GM12878 (cell line): ENCODE measurements around the gene TDO2. TPM values are rescaled to one million over a fixed set of nuclear protein-coding genes. Genes with fewer than 3 reads are reported as not detected.

ENCODE experiments used
- ATAC-seq: fragments of 200-7000 bp; cut with Tn5 transposase; 3 replicates; pipeline ENCODE4 v1.9.1; 2020; ENCODE audit warnings: mild to moderate bottlenecking, moderate library complexity
- BruUV-seq: library from RNA; stranded (reverse); fragments of 400-500 nt; replicated peaks from 2 replicates; lab custom pipeline; 2021; lab: Mats Ljungman, UMichigan
- CTCF ChIA-PET: fragments of 300-600 bp; sonication (Branson Sonifier 250); formaldehyde crosslinking; extraction: SDS; loops from one replicate; lab custom pipeline; 2021; ENCODE audit warnings: inconsistent platforms; lab: Yijun Ruan, JAX
- POLR2A ChIA-PET: fragments of 350-600 bp; formaldehyde crosslinking; extraction: SDS; loops from one replicate; lab custom pipeline; 2021; ENCODE audit warnings: inconsistent platforms; lab: Charles Lee
- RAD21 ChIA-PET: fragments of 300-600 bp; sonication (Branson Sonifier 250); formaldehyde crosslinking; loops from one replicate; lab custom pipeline; 2023; ENCODE audit warnings: antibody characterized with exemption; ENCODE audit not compliant: unreplicated experiment; lab: Charles Lee
- SMC1A ChIA-PET: fragments of 300-600 bp; sonication (Branson Sonifier 250); formaldehyde crosslinking; loops from one replicate; lab custom pipeline; 2023; ENCODE audit not compliant: unreplicated experiment, uncharacterized antibody; lab: Charles Lee
- DNase-seq: peaks from one replicate; pipeline ENCODE4 v3.0.0-alpha.2; 2011; ENCODE audit warnings: low read depth, low spot score
- FAIRE-seq: peaks from 3 replicates; lab custom pipeline; 2011; peaks lifted over from hg19 to GRCh38; lab: Jason Lieb, UNC
- H2AFZ ChIP-seq: 2 replicates; pipeline ENCODE4 v1.6.0; 2011; ENCODE audit warnings: low read depth, low read length, control low read depth; ENCODE audit not compliant: control insufficient read depth
- H3K27ac ChIP-seq: 2 replicates; pipeline ENCODE4 v1.5.1; 2011; ENCODE audit warnings: control low read depth; ENCODE audit not compliant: control insufficient read depth, insufficient read depth
- H3K27me3 ChIP-seq, 2 experiments: replicated peaks in 1 of 2; 2 replicates each; pipeline versions ENCODE4 v1.6.0 to v1.6.1; 2011; ENCODE audit warnings: low read length in 1 of 2; ENCODE audit not compliant: control insufficient read depth in 2 of 2, insufficient read depth in 2 of 2
- H3K36me3 ChIP-seq, 2 experiments: 2 replicates each; pipeline ENCODE4 v1.5.1; 2011; ENCODE audit warnings: low read length in 1 of 2; ENCODE audit not compliant: control insufficient read depth in 2 of 2, insufficient read depth in 2 of 2
- H3K4me1 ChIP-seq: 2 replicates; pipeline ENCODE4 v1.6.1; 2011; ENCODE audit warnings: mild to moderate bottlenecking, low read length, moderate library complexity, mixed read lengths; ENCODE audit not compliant: control insufficient read depth, insufficient read depth
- H3K4me2 ChIP-seq: 2 replicates; pipeline ENCODE4 v1.6.0; 2011; ENCODE audit warnings: control low read depth; ENCODE audit not compliant: control insufficient read depth, insufficient read depth
- H3K4me3 ChIP-seq: fragments of 200-600 bp; sonication (generic); 2 replicates; pipeline ENCODE4 v1.5.1; 2016
- H3K79me2 ChIP-seq: 2 replicates; pipeline ENCODE4 v1.6.0; 2011; ENCODE audit warnings: low read length; ENCODE audit not compliant: control insufficient read depth, insufficient read depth
- H3K9ac ChIP-seq: 2 replicates; pipeline ENCODE4 v1.8.0; 2011; ENCODE audit warnings: low read length, control low read depth, mixed read lengths; ENCODE audit not compliant: control insufficient read depth, insufficient read depth
- H3K9me3 ChIP-seq: replicated peaks from 3 replicates; pipeline ENCODE4 v1.5.1; 2011; ENCODE audit warnings: mild to moderate bottlenecking, low read length; ENCODE audit not compliant: control insufficient read depth, insufficient read depth
- H4K20me1 ChIP-seq: 2 replicates; pipeline ENCODE4 v1.6.0; 2011; ENCODE audit not compliant: control insufficient read depth, insufficient read depth
- ETV6 ChIP-seq, 2 experiments: fragments of 450-650 bp in 1 of 2; IDR thresholded peaks in 1 of 2; conservative IDR thresholded peaks in 1 of 2; 2 replicates each; pipeline ENCODE4 v1.6.1; 2014; ENCODE audit warnings: antibody characterized with exemption in 1 of 2, borderline replicate concordance in 1 of 2, low read depth in 1 of 2, mild to moderate bottlenecking in 1 of 2, moderate library complexity in 1 of 2
- EZH2 ChIP-seq: IDR thresholded peaks from 2 replicates; pipeline ENCODE4 v1.6.1; 2012; ENCODE audit warnings: low read depth, mild to moderate bottlenecking, control low read depth, inconsistent platforms, low read length, borderline replicate concordance; ENCODE audit not compliant: control insufficient read depth
- FOXM1 ChIP-seq: IDR thresholded peaks from 2 replicates; pipeline ENCODE4 v1.6.1; 2012; ENCODE audit warnings: low read depth, mild to moderate bottlenecking, inconsistent platforms, low read length, moderate library complexity
- NR2F1 ChIP-seq: fragments of 450-650 bp; conservative IDR thresholded peaks from 2 replicates; pipeline ENCODE4 v1.6.1; 2017; ENCODE audit warnings: mild to moderate bottlenecking
- USF1 ChIP-seq: IDR thresholded peaks from 2 replicates; pipeline ENCODE4 v1.6.1; 2011; ENCODE audit warnings: borderline replicate concordance, low read depth, mild to moderate bottlenecking, moderate library complexity, mixed read lengths, low read length; ENCODE audit not compliant: insufficient read depth; ENCODE audit errors: extremely low read length
- WGBS: methylation state at CpG from one replicate; pipeline ENCODE4 v1.1.6; 2016; ENCODE audit warnings: low lambda C conversion rate; ENCODE audit not compliant: insufficient replicate concordance, insufficient coverage; ENCODE audit errors: missing lambda C conversion rate; 5-methylcytosine and 5-hydroxymethylcytosine counted together
- in situ Hi-C: fragments of 300-500 bp; cut with MboI; formaldehyde crosslinking; loops from 9 replicates; pipeline ENCODE4 v1.14.3; 2018; ENCODE audit warnings: mixed read lengths
- intact Hi-C: fragments of 100-400 bp; cut with micrococcal nuclease; formaldehyde crosslinking; loops from one replicate; pipeline ENCODE4 v1.14.2; 2022; ENCODE audit not compliant: unreplicated experiment
- polyA plus RNA-seq, 11 experiments: library from polyadenylated mRNA; depleted of rRNA in 4 of 11; unstranded in 6 of 11; stranded (reverse) in 5 of 11; fragments of >200 nt; fragmentation: Nextera tagmentation in 4 of 11; fragmentation: Illumina TruSeq in 1 of 11; extraction: Ambion mirVana in 4 of 11; extraction: Trizol in 1 of 11; gene quantifications; 1 replicate in 1 of 11; 2 replicates in 10 of 11; pipeline versions ENCODE4 v1.2.1 to v1.2.3, GENCODE V29; 2011 to 2016; ENCODE audit warnings: inconsistent platforms in 2 of 11, missing spikeins in 2 of 11, low read depth in 1 of 11
- total RNA-seq, 4 experiments: library from RNA; depleted of rRNA in 3 of 4; stranded (reverse); fragments of >200 nt in 3 of 4; fragmentation: Illumina TruSeq in 1 of 4; extraction: Trizol in 1 of 4; gene quantifications; 2 replicates each; pipeline versions ENCODE4 v1.2.1 to v1.2.3, GENCODE V29; 2013 to 2021

TDO2 gene
- total and polyA plus RNA-seq, 10 of the 15 experiments (the other 5 are each of a cell fraction or from before 2014, with no cell fraction given) = 0.12 to 1.5 (median 0.23) TPM; not detected in 1

- Histone ChIP-seq H3K4me3 (no peak within 1 kb of the TSS), H3K79me2 (no peaks in the 10 kb centered on the region), H3K9me3 (no peaks in the 10 kb centered on the region; the same call in 2 of the 3 replicates), H3K4me2 (no peak within 1 kb of the TSS), H3K27me3 (no peaks in the 10 kb centered on the region), H3K4me1 (no peaks in the 10 kb centered on the region), H4K20me1 (no peaks in the 10 kb centered on the region), H2AFZ (no peak within 1 kb of the TSS), H3K9ac (no peak within 1 kb of the TSS), H3K27ac (no peak within 1 kb of the TSS), H3K36me3 (no peaks in the 10 kb centered on the region)
- RAD21 ChIA-PET = no interaction called here
- in situ Hi-C loops = no loop called here
- WGBS = 0% methylated on average over 1 of the region's 1 CpG
- CTCF ChIA-PET = interaction anchor here (0.9 kb wide), 1 partner anchor 86 kb away, joined by 5 read pairs; no protein-coding TSS in a partner anchor
- intact Hi-C loops = no loop called here
- BruUV-seq = no TSS peak
- TF ChIP-seq USF1 (no peak), ETV6 (conservative IDR thresholded peaks at IDR 0.05 in 1 of 2, IDR thresholded peaks at IDR 0.05 in 1 of 2; ENCODE audit: borderline replicate concordance in 1 of 2, low read depth in 1 of 2) (no peak), FOXM1 (no peak), EZH2 (no peak), NR2F1 (no peak)
- SMC1A ChIA-PET = interaction anchor here (0.7 to 2.8 kb wide), 2 partner anchors 21 to 950 kb away, joined by 3 to 9 read pairs; no protein-coding TSS in a partner anchor
- no peak for ATAC-seq
- POLR2A ChIA-PET = no interaction called here
- no peak for FAIRE-seq
- DNase-seq = no peak
These were observed 37.3 kb upstream of the TDO2 start, which contains the start of gene ASIC5 for GRCh38 chr4:155866177-155866576. TSS of gene ASIC5 (minus strand) at chr4:155866277. CDS start at chr4:155866226, 51 bp downstream.
